GM12874 (cell line): ENCODE results near the gene VWA5B2.

Experiments used
- CTCF ChIP-seq: IDR thresholded peaks from 2 replicates; pipeline ENCODE4 v1.5.1; 2011; ENCODE audit warnings: low read depth, mild to moderate bottlenecking, control low read depth, low read length, moderate library complexity; ENCODE audit not compliant: insufficient read depth

The VWA5B2 gene

DNA sequence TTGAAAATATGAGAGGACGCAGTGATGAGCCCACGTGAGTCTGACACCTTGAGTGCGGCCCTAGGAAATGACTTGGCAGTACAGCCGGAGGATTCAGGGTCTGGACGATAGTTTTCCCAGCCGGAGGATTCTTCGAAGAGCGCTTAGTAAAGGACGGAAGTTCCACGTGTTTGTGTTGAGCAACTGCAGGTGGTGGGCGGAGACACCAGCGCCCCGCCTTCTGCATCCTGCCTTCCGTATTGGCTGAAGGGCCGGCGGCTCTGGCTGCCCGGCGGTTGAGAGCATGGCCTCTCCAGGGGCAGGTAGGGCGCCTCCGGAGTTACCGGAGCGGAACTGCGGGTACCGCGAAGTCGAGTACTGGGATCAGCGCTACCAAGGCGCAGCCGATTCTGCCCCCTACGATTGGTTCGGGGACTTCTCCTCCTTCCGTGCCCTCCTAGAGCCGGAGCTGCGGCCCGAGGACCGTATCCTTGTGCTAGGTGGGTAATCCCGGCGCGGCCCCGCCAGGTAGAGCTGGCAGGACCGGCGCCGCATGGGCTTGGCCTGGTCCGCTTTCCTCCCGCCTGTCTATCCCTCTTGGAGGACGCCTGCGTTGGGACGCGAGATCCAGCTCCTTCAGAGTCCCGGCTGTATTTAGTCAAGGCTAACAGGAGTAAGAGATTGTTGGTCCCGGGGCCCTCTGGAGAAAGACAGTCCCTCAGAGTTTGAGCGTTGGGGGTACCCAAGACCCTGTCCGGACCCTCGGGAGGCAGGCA lies 20.2 kb downstream of the VWA5B2 start, which contains the start of gene EEF1AKMT4:
TSS of gene EEF1AKMT4 (plus strand) at position 261 of the 755 bp plus-strand sequence. CDS start at position 284, 23 bp downstream.
- peak; percentile 38; the same call in 1 of the 2 replicates for TF ChIP-seq CTCF

GRCh38 chr3:184250167-184250828 lies 20.9 kb downstream of the VWA5B2 start:
- peak; percentile 93 for TF ChIP-seq CTCF

GRCh38 chr3:184255291-184256039 lies 26.1 kb downstream of the VWA5B2 start:
- TF ChIP-seq CTCF, result no peak

DNA sequence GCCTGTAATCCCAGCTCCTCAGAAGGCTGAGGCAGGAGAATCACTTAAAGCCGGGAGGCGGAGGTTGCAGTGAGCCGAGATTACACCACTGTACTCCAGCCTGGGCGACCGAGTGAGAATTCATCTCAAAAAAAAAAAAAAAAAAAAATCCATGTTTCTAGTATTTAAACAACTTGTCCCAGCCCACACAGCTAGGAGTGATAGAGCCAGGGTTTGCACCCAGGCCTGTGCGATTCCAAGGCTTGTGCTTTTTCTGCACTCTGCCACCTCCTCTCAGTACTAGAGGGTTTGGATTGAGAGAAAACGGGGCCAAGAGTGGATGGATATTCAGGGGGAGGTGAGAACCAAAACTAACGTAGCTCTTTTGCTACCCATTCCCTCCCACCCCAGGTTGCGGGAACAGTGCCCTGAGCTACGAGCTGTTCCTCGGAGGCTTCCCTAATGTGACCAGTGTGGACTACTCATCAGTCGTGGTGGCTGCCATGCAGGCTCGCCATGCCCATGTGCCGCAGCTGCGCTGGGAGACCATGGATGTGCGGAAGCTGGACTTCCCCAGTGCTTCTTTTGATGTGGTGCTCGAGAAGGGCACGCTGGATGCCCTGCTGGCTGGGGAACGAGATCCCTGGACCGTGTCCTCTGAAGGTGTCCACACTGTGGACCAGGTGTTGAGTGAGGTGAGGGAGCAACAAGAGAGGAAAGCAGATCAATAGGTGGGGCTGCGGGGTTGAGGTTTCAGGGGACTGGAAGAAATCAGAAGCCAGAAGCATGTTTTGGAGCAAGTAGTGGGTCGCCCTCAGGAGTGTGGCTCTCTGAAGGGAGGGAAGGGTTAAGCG lies 27.9 kb downstream of the VWA5B2 start:
- no peak for TF ChIP-seq CTCF

DNA sequence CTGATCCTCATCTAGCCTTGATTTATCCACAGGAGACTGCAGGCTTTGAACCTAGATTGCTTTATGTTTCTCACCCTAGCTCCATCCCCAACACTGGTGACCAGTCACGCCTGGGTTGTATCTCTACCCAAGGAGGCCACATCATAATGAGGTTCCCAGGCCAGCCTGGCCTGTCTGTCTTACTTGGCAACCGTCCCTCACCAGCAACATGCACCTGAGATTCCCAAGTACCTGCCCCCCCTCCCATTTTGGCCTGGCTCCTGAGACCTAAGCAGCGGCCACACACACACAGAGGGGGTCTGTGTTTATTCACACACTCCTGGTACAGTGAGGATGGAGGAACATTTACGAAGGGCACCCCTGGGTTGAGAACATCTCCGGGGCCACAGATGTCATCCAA lies 29.5 kb downstream of the VWA5B2 start:
- TF ChIP-seq CTCF, result no peak

GRCh38 chr3:184259396-184259877 lies 30.1 kb downstream of the VWA5B2 start:
- TF ChIP-seq CTCF, result no peak
